Muscle of arm (tissue), 12 donors: ENCODE data around the gene FBF1. TPM values are rescaled to one million over a fixed set of nuclear protein-coding genes. Genes with fewer than 3 reads are reported as not detected.

ENCODE experiments used
- DNase-seq: peaks from one replicate; pipeline ENCODE4 v3.0.0-alpha.2; 2013
- polyA plus RNA-seq, 12 donors: library from polyadenylated mRNA; unstranded; fragments of 120-200 nt; gene quantifications; one replicate each; pipeline ENCODE4 v1.2.1, GENCODE V29; 2013; ENCODE audit not compliant: insufficient read length in 12 of 12

The FBF1 gene
- polyA plus RNA-seq, 12 donors, result 3.5 to 15.9 (median 6.5) TPM; not detected in 1

DNA sequence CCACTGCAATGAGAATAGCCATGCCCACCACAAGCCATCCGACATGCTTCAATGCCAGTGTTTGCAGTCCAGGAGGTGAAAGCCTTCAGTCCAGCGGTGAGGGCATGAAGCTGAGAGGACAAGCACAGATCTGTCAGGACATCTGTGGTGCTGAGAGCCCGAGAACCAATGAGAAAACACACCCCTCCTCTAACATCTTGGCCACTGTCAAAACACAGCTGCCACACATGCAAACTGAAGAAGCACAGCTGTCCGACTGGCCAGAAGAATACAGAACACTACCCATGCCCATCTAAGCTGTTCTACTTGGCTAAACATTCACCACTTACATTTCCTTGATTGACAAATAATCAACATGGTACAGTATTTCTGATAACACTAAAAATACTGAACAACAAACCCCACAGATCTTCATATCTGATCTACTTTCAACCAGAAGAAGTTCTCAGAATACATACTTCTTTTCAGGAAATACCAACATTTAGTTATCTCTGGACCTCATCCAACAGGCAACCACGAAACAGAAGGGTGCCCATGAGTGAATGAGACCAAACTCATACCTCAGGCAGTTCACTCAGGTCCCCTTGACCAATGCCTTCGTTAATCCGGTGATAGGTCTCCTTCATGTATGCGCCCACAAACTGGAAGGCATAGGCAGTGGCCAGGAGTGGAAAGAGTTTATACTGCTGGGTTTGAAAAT lies 10.2 kb upstream of the FBF1 start:
- peak; percentile 19 for DNase-seq

- no peak for DNase-seq
Measured at GRCh38 chr17:75950421-75950820, 9.6 kb upstream of the FBF1 start.

- DNase-seq, result no peak
Measured at GRCh38 chr17:75945211-75945610, 4.4 kb upstream of the FBF1 start.

DNA sequence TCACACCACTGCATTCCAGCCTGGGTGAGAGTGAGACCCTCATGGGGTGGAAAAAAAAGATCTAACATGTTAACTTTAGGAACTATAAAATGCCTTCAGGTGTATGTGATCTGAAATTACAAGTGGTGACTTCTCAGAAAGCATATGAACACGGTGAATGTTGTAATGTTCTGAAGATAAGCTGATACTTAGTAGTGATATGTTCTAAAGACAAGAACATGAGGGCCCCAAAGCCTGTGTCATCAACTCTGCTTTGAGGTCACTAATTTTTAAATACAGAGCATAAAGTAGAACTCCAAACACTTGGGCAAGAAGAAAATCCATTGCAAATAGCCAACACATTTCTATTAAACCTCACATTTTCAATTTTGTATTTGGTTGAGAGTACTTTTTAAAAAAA lies 2.6 kb upstream of the FBF1 start:
- DNase-seq, result no peak

GRCh38 chr17:75942473-75942872 lies 1.6 kb upstream of the FBF1 start:
- no peak for DNase-seq

DNA sequence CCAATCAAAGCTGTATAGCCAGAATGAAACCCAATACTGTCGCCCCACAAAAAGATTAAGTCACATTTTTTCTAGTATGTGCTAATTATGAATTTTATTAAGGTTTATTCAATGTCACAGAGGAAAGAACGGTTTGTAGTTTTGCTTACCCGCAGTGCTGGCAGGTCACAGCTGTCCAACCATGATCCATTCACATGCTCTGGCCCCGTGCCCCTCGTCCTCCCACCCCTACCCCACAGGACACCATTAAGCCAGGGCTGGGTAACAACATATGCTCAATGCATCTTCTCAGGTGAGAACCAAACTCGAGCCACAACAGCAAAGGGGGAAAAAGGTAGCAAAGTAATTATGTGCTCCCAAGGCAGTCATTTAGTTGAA lies 589 bp upstream of the FBF1 start:
- no peak for DNase-seq

- no peak for DNase-seq
Measured at GRCh38 chr17:75937652-75938051, 3.2 kb downstream of the FBF1 start.

DNA sequence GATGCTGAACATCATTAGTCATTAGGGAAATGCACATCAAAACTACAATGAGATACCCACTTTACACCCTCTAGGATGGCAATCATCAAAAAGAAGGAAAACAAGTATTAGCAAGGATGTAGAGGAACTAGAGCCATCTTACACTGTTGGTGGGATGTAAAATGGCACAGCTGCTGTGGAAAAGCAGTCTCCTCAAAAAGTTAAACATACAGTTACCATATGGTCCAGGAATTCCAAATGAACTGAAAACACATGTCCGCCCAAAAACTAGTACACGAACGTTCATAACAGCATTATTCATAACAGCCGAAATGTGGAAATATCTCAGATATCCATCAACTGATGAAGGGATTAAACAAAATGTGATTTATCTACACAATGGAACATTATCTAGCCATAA lies 7.0 kb downstream of the FBF1 start:
- DNase-seq, result no peak

DNA sequence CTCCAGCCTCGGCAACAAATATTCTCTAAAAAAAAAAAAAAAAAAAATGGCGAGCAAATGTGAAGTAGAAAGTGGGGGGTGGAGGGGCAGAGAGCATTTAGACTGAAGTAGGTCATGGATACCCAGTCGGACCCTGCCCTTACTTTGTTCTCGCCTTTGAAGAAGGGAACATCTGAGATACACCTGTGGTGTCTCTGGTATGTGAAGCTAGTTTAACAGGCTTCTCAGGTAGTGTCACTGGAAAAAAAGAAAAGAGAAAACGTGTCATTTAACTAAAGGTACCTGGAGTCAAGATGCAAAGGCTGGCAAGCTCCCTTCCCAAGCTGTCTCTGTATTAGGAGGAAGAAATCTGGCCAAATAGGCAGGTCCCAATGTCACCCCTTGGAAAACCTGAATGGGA lies 8.0 kb downstream of the FBF1 start:
- no peak for DNase-seq

DNA sequence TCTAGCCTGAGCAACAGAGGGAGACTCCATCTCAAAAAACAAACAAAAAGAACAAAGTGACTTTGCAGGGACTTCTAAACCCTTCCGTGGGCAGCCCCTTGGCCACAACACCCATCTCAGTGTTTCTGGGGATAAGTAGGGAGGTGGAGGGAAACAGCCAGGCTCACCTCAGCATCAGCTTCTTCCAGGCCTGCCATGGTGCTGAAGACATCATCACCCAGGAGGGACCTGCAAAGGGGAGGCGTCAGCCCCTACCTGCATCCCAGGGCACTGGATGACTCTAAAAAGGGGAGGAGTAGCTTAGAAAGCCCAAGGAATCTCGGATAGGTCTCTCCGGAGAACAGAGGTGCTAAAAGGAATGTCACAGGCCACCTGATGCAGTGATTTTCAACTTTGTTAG lies 9.8 kb downstream of the FBF1 start:
- DNase-seq, result no peak

DNA sequence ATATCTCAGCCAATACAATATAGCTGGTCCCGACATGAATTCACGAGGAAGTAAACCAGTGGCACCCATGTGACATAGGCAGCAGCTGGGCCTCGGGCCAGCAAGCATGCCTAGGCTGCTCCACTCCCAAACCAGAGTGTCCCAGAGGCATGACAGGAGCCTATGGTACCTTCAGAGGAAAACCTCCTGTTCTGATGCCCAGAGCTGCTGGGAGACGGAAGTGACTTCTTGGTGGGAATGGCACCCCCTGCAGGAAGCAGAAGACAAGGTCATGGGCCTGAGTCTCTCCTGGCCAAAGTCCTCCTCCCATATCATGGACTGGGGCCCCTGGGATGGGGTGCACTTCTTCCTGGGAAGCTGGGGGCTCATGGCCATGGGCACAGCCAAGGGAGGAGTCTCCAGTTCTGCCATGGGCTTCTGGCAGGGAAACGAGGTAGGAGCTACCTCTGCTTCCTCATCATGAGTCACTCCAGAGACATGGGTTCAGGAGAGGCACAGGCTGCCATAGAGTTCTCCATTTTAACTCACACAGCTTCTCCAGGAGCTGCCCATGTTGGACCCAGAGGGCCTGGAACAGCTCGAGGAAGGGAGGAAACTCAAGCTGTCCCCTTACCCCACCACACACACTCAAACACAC lies 13.4 kb downstream of the FBF1 start:
- no peak for DNase-seq

DNA sequence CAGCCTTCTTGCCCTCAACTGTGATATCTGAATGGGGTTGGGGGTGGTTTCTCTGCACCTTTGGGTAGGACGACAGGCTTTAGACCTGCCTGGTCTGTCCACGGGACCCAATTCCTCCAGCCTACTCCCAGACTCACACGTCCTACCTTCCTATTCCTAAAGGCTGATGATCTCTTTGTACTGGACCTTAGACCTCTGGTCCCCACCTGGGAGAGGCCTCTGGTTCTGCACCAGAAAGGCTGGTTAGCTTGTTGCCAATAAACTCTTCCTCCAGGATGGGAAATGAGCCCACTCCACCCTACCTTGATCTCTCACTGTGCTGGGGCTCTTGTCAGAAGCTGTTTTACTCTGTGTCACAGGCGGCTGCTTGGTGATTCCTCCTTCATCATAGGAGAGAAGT lies 14.4 kb downstream of the FBF1 start:
- DNase-seq, result no peak

GRCh38 chr17:75925912-75926311 lies 14.9 kb downstream of the FBF1 start:
- no peak for DNase-seq

DNA sequence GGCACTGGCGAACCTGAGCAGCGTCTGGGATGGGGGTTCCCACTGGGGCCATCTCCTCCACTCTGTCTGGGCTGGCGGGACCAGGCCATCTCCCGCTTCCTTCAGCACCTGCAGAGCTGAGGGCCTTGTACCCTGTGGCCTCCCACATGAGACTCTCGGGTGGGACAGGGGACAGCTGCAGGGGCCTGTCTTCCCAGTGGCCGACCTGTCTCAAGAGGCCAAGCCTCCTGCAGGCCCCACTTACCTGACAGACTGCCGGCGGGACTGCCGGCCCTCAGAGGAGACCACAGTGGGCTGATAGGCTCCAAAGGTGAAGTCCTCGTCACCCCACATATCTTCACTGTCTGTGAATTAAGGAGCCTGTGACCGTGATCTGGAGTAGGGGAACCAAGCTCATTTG lies 15.7 kb downstream of the FBF1 start:
- DNase-seq, result no peak

- no peak for DNase-seq
Measured at GRCh38 chr17:75922963-75923874, 17.6 kb downstream of the FBF1 start.

DNA sequence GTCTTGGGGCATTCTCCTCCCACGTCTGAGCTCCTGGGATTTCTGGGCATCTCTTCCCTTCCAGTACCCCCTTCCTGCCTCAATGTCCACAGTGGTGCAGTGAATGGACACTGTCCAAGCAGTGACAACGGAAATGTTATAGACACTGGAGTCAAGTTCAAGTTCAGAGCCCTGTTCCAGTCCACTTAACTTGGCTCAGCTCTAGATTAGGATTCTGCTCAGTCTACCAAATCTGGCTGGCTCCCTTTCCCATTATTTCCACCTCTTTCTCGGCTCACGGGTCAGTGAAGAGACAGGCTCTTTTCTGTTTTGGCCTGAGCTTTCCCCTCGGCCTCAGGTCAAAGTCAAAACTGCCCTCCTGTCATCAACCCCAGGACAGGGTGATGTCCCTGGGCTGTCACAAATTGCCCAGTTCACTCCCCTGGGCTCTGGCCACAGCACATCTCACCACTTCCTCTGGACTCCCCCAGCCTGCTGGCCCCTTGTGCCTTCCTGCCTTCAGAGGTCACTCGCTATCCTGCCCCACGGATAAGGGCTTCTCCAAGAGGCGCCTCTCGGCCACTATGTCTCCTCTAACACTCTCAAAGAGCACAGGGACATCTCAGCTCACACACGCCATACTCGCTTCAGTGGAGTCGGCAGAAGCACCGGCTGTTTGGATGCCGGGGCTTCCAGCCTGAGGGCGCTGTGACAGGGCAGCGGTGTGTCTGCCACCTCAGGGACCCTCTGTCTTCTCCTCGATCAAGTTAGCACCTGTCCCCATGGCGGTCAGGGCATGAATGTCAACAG lies 18.5 kb downstream of the FBF1 start:
- DNase-seq, result no peak

- DNase-seq, result no peak
Measured at GRCh38 chr17:75921596-75921995, 19.2 kb downstream of the FBF1 start.

DNA sequence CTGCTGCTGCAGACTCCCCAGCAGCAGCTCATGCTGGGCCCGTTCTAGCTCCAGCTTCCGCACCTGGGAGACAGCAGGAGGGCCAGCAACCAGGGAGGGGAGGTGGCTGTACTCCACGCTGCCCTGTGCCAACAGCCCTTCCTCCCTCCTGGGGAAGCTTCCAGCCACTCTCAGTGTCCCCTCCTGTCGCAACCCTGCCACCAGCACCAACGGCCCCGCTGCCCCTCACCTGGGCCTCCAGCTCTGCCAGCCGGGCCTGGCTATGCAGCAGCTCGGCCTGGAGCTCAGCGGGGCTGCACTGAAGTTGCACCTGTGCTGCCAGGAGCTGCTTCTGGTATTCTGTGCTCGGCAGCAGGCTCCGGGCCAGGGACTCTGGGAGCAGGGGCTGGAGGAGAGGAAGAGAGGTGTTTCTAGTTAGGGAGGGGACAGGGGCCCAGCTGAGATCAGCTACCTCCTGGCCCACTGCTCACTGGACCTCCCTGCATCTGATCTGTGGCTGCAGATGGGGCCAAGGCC lies 20.7 kb downstream of the FBF1 start:
- DNase-seq, result no peak

GRCh38 chr17:75919611-75920010 lies 21.2 kb downstream of the FBF1 start:
- no peak for DNase-seq

- DNase-seq, result no peak
Measured at GRCh38 chr17:75917917-75918445, 22.9 kb downstream of the FBF1 start.

GRCh38 chr17:75917141-75917916 lies 23.5 kb downstream of the FBF1 start:
- DNase-seq, result no peak
